Fibroblast of skin of right quadriceps (primary cell): ENCODE results near the gene UBR4.

Experiments used
- DNase-seq: peaks from one replicate; pipeline ENCODE4 v3.0.0-alpha.2; 2013

UBR4 gene

DNA sequence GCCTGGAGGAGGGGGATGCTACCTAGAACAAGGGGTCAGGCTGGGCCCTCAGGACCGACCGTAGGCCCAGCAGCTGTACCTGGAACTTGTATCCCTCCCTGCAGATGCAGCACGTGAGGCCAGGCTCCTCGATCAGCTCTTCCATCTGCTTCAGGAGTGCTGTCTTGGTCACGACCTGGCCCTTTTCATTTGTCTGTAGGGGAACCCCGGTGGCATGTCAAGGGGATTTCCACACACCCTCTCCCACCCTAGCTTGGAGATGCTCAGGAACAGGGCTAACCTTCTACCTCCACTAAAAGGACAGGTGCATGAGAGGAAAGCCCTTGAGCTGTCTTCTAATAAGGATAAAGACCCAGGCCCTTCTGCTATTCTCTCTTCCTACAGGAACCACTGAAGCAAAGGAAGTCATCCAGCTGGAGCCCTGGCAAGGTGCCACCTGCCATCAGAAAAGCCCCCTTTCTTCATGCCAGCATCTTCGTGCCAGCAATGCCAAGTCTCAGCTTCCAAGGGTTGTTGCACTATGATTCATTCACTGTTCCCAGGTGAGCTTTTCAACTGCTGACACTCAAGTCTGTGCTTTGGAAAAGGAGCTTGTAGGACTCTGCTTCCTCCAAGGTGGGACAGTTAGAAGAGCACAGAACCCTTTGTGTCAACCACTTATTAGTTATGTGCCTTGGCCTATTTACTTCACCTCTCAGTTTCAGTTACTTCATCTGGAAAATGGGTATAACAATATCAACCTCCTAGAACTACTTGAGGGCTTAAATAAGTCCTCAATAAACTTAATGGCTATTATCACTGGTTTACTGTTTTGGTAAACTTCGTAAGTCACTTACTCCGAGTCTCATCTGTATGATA is 122.1 kb downstream of the UBR4 start:
- no peak for DNase-seq

DNA sequence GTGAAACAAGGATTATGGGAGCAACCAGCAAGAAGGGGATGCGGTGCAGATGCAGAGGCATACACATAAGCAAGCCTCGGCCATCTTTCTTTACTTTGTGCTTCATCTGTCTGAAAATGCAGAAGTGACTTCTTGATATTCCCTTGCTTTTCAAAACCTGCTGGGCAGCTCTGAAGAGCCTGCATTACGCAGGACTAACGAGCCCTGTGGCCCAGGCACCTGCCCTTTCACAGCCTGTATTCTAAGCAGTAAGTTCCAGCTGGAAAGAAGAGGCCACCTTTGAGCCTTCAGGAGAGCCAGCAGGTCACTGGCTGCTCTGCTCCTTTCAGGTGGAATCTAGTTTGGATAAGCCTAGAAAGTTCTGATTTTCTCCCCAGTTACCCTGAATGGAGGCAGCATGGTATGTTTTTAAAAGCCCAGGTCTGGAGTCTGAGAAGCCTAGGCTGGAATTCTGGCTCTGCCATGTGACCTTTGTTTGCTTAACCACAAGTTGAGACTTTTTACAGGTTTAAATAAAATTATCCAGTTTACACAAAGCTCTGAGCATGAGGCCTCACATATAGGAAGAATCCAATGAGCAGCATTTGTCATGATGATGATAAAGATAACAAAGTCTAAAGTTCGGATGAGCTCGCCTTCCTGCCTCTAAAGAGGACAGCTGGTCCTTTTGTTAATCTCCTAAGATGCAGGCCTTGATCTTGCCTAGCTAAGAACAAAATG is 122.9 kb downstream of the UBR4 start:
- DNase-seq, result no peak

DNA sequence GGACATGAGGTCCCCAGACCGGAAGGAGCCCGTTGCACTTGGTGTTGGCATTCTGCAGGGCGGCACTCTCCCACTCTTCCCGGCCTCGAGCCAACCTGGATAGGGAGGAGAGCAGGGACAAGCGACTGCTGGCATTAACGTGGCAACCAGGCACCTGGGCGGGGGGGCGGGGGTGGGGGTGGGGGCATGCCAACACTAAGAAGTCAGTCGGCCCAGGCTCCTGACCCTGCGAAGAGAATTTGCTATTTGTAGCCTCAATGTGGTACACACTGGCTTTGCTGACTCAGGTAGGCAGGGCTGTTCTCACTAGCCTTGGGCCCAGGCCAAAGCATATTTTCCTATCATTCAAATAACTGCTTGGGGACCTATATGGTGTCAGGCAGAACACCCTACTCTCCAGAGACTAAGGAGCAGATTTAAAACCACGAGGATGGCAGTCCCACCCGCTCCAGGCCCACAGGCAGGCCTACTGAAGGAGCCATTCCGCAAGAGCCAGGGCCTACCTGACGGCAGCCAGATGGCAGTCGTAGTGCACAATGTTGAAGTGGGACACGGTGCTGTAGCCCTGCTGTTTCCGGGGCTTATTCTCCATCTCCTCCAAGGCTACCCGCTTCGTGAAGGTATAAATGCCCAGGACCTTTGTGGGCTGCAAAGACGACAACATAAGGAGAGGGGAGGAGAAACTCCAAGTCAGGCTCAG is 123.7 kb downstream of the UBR4 start:
- DNase-seq, result no peak

DNA sequence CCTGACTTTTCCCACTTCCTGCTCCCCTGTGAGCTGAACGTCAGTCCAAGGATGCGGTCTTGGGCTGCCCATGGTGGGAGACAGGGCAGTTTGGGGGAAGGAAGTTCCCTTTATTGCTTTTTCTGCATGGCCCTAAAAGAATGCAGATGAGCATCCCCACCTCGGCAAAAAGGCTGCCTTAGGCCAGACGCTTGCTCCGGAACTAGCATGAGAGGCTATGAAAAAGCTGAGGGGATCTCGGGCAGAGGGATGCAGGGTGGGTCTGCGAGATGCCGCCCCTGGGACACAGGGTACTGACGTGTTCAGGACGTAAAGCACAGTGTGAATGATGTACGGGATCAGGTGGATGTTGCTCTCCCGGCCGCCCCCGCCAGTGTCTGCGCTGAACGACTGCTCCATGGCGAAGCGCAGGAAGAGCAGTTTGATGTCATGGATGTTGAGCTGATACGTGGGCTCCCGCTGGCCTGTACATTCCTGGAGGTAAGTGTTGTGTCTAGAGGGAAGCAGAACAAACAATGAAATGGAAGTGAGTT is 125.8 kb downstream of the UBR4 start:
- DNase-seq, result no peak

DNA sequence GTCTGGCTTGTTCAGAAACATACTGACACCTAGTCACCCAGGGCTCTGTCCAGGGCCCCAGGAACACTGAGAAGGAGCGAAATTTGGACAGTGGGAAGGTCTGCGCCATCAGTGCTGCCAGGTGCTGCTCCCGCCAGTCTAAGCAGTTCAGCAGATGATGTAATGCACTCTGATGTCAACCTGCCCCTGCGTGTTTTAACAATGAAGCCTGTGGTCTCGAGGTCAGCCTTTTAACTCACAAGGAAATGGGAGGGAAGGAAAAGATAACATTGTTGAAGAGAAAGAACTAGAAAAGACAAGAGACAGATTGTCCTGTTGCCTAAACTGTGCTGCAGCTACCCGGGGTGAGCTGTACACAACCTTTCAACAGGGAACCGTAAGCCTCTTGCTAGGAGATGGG is 127.0 kb downstream of the UBR4 start:
- no peak for DNase-seq

DNA sequence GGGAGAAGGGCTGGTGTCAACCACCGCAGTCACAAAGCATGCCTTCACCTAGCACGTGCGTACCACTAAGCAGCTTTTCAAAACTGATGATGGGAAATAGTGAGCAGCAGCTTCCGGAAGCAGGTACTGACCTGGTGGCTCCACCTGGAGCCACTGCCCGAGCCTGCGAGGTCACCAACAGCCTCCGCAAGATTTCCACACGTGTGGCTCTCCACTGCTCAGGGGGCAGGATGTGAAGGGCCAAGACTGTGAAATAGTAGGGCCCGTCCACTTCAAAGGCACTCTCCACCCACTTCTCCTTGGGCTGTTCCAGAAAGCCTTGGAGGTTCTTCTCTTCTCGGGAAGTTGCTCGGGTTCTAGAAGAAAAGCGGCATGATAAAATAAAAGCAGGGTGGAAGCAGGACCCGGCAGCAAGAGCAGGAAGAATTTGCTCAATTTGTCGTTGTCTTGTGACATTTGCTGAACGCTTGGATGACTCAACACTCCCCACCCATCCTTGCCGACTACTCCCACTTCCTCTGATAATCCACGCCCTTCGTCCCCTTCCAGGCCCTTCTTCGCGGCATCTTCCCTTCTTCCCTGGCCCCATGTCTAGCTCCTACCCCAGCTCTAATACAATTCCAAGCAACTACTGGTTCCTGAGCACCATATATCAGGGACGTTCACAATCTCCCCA is 128.7 kb downstream of the UBR4 start:
- peak; percentile 34 for DNase-seq

DNA sequence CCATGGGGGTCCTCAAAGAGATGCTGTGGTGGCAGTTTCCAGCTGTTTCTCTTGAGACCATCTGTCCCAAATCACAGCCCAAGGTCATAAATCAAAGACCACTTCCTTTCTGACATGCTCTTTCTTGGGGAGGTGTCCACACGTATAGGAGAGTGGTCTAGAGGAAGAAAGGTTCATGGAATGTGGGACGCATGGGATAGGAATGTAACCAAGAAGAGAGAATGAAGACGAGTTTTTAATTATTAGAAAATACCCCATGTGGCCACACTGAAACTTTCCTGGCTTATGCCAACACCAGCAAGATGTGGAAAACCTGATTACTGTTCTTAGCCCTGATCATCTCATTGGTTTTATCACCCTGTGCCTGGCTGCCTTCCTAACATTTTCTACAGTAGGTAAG is 129.3 kb downstream of the UBR4 start:
- peak; percentile 75 for DNase-seq

DNA sequence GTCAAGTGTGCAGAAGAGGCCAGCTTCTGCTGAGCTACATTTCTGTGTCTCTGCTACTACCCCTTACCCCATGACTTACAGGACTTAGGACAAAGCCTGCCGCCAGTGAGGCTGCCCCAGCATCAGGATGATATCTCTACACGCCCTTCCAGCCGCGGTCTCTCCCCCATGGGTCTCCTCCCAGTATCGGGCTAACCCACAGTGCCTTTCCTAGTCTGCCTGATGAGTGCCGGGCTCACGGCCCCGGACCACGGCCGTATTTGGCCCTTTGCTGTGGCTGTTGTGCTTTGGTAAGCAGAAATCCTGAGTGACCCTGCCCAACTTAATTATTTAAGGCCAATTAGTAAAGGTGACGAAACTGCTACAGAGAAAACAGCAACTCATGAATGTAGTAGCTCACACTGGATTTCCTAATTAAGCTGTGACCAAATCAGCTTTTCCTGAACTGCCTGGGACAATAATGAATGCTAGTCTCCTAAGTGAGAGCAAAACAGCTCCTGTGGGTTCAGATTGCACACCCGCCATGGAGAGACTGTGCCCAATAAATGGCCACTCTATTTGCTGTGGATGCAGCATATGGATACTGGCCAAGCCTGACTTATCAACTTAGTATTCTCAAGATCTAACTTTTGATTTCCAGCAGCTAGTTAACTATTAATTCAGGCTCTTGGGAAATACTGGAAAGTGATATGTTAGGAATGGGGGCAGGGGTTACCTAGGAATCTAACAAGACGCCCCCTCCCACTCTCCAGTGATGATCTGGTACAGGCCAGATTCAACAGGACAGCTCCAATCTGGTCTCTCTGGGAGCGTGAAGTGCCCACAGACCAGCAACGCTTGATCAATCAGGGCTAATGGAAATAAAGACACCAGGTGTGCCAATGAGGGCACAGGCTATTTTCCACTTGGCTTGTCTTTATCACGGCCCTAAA is 130.3 kb downstream of the UBR4 start:
- peak; percentile 13 for DNase-seq

DNA sequence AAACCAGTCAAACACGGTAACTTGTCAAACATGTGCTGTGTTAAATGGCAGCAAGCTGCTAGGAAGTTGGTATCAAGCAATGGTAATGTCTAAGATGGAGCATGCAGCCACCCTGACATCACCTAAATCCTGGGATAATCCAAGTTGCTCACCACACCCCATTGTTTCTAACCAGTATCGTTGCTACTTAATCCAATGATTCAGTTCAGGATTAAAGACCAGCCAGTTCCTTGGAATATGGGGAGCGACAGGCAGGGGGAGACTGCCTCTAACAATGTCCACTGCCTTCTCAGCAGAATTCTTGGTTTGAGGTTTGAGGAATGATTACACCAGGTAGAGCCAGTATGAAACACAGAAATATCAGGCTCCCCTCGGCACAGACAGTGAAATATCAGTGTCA is 131.5 kb downstream of the UBR4 start:
- no peak for DNase-seq

DNA sequence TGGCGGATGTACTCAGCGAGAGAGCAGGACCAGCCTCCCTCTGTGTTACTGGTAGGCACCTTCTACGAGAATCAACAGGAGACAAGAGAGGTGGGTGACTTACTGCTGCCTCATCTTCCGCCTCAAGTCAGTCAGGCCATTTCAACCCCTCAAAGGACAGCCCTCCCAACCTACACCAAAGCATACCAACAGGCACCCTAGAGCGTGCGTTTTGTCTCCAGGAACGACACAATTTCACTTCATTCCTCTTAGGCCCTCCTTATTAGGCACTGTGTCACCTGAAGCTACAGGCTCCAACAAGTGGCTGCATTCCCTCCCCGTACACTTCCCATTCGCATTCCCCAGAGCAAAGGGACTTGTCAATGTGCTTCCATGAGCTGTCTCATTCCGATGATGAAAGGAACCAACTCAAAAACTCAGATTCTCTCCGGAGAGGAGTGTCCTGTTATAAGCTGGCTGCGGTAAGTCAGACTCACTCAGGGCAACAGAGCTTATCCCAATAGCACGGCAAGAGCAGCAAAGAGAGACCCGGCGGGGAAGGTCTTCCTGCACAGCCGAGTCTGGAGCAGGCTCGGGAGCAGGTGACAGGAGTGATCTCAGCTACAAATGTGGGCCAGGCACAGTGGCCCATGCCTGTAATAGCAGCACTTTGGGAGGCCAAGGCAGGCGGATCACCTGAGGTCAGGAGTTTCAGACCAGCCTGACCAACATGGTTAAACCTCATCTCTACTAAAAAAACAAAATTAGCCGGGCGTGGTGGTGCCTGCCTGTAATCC is 133.0 kb downstream of the UBR4 start:
- DNase-seq, result no peak

DNA sequence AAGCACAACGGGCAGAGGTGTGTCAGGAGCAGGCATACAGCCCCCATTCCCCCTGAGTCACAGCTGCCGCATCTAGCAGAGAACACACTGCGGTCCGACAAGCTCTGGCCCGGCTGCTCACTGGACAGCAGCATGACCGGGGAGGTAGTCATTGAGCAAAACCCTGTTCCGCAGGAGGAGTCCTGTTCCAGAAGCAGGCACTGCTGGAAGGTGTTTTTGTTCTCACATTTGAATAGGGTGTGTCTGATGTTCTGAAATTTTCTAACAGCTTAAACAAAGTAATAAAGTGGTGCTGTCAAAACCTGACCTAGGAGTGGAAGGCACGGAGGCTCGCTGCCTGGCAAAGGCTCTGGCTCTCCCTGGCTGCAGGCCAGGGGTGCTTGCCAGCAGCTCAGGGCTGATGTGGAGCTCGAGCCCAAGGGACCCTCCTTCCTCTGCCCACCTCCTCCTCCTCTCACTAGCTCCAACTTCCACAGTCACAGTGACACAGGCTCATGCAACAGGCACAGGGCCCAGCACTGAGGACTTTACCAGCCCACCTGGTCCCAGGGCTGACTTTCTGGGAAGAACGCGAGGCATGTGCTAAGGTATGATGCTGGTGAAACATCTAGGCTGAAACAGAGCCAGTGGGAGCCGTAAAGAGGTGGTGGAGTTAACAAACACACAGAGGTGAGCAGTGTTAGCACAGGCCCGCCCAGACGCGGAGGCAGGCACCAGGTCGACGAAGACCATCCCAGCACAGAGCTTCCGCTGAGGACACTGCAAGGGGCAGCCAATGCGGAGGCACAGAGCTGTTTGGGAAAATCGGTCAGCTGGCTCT is 135.0 kb downstream of the UBR4 start:
- DNase-seq, result no peak

DNA sequence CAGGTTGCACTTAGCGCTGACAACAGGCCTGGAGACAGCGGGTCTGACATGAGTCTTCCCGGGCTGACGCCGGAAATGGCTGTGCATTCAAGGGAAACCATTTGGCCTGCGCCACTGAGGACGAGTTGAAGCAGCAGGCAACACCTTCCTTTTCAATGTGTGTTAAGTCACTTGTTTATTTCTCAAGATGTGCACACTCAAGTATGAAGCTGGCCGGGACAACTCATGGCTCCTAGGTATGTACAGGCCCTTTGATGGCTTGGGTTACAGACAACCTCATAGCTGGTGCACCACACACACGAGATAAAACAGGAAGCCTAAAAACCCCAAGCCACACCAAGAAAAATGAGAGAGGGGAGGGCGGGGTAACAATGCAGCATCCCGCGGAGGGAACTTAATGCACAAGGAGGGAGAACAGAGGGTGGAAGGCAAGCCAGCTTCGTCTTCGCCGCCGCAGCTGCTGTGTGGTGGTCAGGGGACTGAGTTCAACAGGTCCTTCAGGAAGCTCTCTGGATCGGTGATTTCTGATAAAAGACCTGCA is 135.6 kb downstream of the UBR4 start:
- DNase-seq, result no peak

DNA sequence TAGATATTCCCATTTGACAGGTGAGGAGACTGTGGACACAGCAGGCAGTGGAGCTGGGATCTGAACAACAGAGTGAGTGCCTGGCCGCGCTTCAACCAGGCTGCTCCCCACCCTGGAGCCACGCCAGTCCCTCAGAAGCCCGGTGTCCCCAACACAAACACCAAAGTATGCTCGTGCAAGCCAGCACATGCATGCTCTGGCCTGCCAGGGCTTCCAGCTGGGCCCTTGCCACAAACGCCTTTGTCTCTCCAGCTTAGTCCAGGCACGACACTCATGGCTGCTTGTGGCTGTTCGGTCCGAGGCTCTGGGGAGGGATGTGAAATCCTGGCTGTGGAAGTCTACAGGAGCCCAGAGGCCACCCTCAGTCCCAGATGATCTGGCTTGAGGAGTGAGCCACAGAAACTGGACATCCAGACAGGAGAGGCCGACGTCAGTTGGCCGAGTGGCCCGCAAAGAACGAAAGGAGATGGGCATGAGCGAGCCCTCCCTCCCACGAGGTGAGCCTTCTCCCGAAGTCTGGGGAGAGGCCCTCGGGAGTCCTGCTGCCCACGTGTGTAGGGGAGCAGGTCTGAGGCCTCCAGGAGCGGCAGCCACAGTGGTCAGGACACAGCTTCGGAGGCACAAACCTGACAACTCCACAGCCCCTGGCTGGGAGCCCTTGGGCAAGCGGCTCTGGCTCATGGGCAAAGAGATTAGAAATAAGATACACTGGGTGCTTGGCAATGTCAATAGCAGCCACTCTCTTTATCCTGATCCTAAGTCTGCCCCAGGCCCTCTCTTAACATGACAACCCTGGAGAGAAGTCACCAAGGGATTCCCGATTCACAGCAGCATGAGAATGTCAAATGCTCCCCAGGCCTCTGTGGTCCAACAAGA is 136.5 kb downstream of the UBR4 start:
- no peak for DNase-seq

DNA sequence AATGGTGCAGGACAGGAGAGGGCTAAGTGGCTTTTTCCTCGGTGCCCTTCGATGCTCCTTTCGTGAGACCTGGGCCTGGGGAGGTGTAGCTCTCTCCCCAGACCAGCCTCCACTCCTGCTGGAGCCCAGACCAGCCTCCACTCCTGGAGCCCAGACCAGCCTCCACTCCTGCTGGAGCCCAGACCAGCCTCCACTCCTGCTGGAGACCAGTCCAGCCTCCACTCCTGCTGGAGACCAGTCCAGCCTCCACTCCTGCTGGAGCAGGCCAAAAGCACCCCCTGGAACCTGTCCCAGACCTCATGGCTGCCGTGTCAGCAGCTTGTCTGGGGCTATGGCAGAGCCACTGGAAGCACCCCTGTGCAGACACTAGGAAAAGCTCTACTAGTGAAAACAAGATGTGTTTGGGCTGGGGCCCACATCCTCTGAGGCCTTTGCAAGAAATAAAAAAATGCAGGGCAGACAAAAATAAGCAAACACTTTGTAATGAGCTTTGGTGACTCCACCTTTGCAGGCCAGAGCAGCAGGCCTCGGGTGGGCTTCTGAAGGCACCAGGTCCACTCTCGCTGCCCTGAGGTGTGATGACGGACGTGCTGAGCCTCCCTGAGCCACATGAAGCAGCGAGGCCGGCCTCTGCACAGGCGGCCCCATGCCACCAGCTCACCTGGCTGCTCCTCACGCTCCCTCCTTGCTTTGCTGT is 137.6 kb downstream of the UBR4 start:
- no peak for DNase-seq

DNA sequence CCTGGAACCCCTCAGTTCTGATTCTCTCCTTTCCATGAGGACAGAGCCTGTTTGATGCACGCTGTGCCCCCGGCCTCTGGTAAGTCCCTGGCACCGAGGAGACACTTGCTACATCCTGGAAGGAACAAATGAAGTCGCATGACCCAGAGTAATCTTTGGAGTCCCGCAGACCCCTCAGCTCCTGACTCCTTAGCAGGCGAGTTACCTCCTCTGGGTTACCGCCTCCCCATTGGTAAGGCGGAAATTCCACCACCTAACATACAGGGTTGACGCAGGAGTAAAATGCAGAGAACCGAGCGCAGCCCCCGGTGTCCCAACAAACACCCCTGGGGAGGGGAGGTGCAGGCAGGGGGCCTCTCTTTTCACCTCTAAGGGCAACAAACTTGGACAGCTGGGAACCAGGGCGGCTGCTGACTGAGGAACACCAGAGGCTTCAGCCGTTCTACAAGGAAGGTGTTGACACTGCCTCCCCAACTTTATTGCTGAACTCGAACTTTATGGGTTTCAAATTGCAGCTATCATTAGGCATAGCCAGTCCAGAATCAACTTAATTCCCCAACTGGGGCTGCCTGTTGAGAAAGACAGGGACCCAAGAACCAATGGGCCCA is 138.3 kb downstream of the UBR4 start:
- no peak for DNase-seq

DNA sequence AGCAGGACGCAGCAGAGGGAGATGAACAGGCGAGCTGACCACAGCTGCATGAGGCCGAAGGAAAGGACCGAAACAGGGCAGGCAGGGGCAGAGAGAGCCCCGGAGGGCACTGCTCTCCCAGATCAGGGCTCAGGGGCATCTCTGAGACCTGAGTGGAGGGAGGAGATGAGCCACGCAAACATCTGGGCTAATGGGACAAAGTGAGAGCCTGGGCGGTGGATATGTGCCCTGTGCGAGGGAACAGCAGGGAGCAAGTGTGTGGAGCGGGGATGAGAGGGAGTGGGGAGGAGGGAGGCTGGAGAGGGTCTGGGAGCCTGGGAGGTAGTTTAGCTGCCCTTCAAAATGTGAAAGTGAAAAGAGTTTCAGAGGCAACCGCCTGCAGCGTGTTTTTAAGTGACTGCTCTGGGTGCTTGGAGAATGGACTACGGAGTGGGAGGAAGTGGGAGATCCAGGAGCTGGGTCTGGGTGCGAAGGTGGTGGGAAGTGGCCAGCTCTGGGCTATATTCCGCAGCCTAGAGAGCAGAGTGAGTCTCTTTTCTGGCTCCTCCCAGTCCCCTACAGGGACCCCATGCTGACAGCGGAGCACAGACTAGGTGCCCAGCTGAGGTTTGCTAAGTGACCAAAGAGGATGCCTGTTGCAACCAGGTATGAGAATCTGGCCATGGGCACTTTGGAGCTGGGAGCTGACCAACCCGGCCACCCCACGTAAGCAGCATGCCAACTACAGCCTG is 139.0 kb downstream of the UBR4 start:
- no peak for DNase-seq

DNA sequence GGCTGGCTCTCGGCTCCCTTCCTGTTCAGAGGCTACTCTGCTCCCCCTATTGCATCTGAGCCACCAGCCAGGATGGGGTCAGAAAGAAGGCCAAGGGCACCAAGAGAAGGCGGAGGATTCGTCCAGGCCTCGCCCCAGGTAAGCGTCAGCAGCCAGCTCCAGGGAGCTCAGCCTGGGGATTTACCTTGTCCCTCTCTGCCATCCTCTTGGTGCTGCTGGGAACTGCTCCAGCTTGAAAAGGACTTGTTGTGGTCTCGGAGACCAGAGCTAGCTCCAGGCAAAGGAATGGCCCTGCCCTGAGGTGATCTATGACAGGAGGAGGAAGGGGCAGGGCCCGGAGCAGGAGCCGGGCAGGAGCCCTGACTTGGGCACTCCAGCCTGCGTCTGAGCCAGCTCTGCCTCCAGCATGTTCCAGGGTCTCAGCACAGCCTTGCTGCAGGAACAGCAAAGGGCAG is 139.8 kb downstream of the UBR4 start:
- no peak for DNase-seq
